Keratinocyte (primary cell): ENCODE measurements around the gene F11R.

Experiments used
- CTCF ChIP-seq, 3 experiments: IDR thresholded peaks in 1 of 3; conservative IDR thresholded peaks in 1 of 3; optimal IDR thresholded peaks in 1 of 3; 2 replicates in 2 of 3; 3 replicates in 1 of 3; pipeline versions ENCODE3 to v1.5.1; 2011; ENCODE audit warnings: low read length in 3 of 3, mild to moderate bottlenecking in 3 of 3, moderate library complexity in 2 of 3, control low read depth in 1 of 3, inconsistent platforms in 1 of 3; ENCODE audit not compliant: insufficient read depth in 2 of 3; ENCODE audit errors: extremely low read depth in 1 of 3
- EZH2 ChIP-seq: IDR thresholded peaks from one replicate; pipeline ENCODE4 v1.6.1; 2012; ENCODE audit warnings: inconsistent platforms, mild to moderate bottlenecking, low read length, moderate library complexity

- TF ChIP-seq CTCF (optimal IDR thresholded peaks at IDR 0.05 in 1 of 3, IDR thresholded peaks at IDR 0.05 in 1 of 3, conservative IDR thresholded peaks at IDR 0.05 in 1 of 3; ENCODE audit: extremely low read depth in 1 of 3, insufficient read depth in 2 of 3, low read length in 3 of 3) (no peak), EZH2 (no peak)
These were observed 23.6 kb upstream of the F11R start for GRCh38 chr1:161044535-161044907.
